ENCODE data around the gene SLC44A2. TPM values are rescaled to one million over a fixed set of nuclear protein-coding genes. Genes with fewer than 3 reads are reported as not detected.

Gene SLC44A2
- total and polyA plus RNA-seq, 10 of the 15 experiments (the other 5 are each of a cell fraction or from before 2014, with no cell fraction given): 3.0 to 51.3 (median 26.8) TPM

DNA sequence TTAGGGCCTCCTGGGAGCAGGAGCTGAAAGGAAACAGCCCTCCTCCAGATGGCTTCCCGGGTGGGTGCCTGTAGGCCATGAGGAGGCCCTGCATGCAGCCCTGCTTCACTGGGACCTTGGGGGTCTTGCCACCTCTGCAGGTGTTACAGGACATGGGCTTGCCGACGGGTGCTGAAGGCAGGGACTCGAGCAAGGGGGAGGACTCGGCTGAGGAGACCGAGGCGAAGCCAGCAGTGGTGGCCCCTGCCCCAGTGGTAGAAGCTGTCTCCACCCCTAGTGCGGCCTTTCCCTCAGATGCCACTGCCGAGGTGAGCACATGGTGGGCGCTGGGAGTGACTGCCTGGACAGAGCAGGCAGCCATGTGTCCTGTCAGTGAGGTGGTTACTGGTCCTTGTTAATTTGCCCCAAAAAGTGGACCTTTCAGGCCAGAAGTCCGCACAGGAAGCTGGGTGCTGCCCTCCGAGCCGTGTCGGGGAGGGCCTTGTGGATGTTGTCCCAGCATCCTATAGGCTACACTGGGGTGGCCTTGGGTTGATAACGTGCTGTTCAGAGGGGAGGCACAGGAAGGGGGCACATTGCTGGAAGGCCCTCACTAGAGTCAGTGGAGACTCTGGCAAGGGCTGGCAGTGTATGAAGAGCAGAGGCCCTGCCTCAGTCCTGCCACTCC lies 57.2 kb downstream of the SLC44A2 start:
- no peak overlapping the region for H3K4me3 ChIP-seq
- POLR2A ChIA-PET: no interaction called here
- H3K4me2 ChIP-seq (ENCODE audit: control insufficient read depth, insufficient read depth): no peak overlapping the region
- ATAC-seq (no peak), DNase-seq (ENCODE audit: low read depth, low spot score) (no peak), FAIRE-seq (no peak)
- in situ Hi-C loops (cut with MboI) (no loop called here), intact Hi-C loops (cut with micrococcal nuclease; ENCODE audit: unreplicated experiment) (no loop called here)
- 89% methylated on average over 15 of the region's 15 CpGs for WGBS (ENCODE audit: insufficient coverage, insufficient replicate concordance, low lambda C conversion rate, missing lambda C conversion rate)
- TF ChIP-seq KAT2A (conservative IDR thresholded peaks at IDR 0.05; ENCODE audit: control insufficient read depth, low read depth, low read length) (no peak), POLR2A (IDR thresholded peaks at IDR 0.05; ENCODE audit: low read depth, low read length) (peak; percentile 71), E2F8 (IDR thresholded peaks at IDR 0.05; ENCODE audit: low read depth, partially characterized antibody) (no peak), GABPA (IDR thresholded peaks at IDR 0.05; ENCODE audit: low read depth) (no peak), TBL1XR1 (IDR thresholded peaks at IDR 0.05; ENCODE audit: low read depth, low read length) (no peak), POLR2AphosphoS5 (IDR thresholded peaks at IDR 0.05; ENCODE audit: low read length) (peak; percentile 6; the same call in 1 of the 2 replicates)
- no peak overlapping the region for H2AFZ ChIP-seq (ENCODE audit: control insufficient read depth, low read depth, low read length)
- H3K9me3 ChIP-seq (replicated peaks; ENCODE audit: control insufficient read depth, insufficient read depth, low read length): no peaks in the 10 kb centered on the region
- CTCF ChIA-PET: interaction anchor here (0.9 to 1.3 kb wide), 3 partner anchors 17 to 101 kb away, joined by 3 to 4 read pairs (median 4); no protein-coding TSS in a partner anchor
- no peaks in the 10 kb centered on the region for H3K79me2 ChIP-seq (ENCODE audit: control insufficient read depth, insufficient read depth, low read length)
- H3K4me1 ChIP-seq (ENCODE audit: control insufficient read depth, insufficient read depth, low read length): no peaks in the 10 kb centered on the region
- H3K9ac ChIP-seq (ENCODE audit: control insufficient read depth, insufficient read depth, low read length): no peak overlapping the region
- peaks cover 2% of the 10 kb centered on the region; the same call in 1 of the 2 replicates for H4K20me1 ChIP-seq (ENCODE audit: control insufficient read depth, insufficient read depth)
- no TSS peak for BruUV-seq (replicated peaks)
- peaks cover 60 to 75% of the 10 kb centered on the region in 2 experiments for H3K36me3 ChIP-seq (ENCODE audit: control insufficient read depth in 2 of 2, insufficient read depth in 2 of 2, low read length in 1 of 2)
- no peak overlapping the region for H3K27ac ChIP-seq (ENCODE audit: control insufficient read depth, insufficient read depth)
- no peaks in the 10 kb centered on the region for H3K27me3 ChIP-seq (replicated peaks in 1 of 2; ENCODE audit: control insufficient read depth in 2 of 2, insufficient read depth in 2 of 2, low read length in 1 of 2)
- RAD21 ChIA-PET (ENCODE audit: unreplicated experiment): no interaction called here
- SMC1A ChIA-PET (ENCODE audit: uncharacterized antibody, unreplicated experiment): no interaction called here
